Astrocyte (in vitro differentiated cells and primary cell): ENCODE results near the gene KIAA1614. TPM values are rescaled to one million over a fixed set of nuclear protein-coding genes. Genes with fewer than 3 reads are reported as not detected.

Experiments
- DNase-seq: peaks from one replicate; pipeline ENCODE4 v3.0.0-alpha.2; 2010; ENCODE audit warnings: low read depth
- FAIRE-seq: peaks from 2 replicates; lab custom pipeline; 2011; peaks lifted over from hg19 to GRCh38; lab: Jason Lieb, UNC
- H2AFZ ChIP-seq: 2 replicates; pipeline ENCODE4 v1.6.0; 2012; ENCODE audit warnings: low read depth, low read length, inconsistent platforms
- H3K27ac ChIP-seq: 2 replicates; pipeline ENCODE4 v1.5.1; 2011; ENCODE audit warnings: low read depth, low read length, inconsistent platforms
- H3K27me3 ChIP-seq: 2 replicates; pipeline ENCODE4 v1.6.0; 2011; ENCODE audit warnings: low read length, inconsistent platforms; ENCODE audit not compliant: insufficient read depth
- H3K36me3 ChIP-seq: 2 replicates; pipeline ENCODE4 v1.5.1; 2011; ENCODE audit warnings: low read length, inconsistent platforms; ENCODE audit not compliant: insufficient read depth
- H3K4me1 ChIP-seq: 2 replicates; pipeline ENCODE4 v1.5.1; 2011; ENCODE audit warnings: low read length, inconsistent platforms; ENCODE audit not compliant: insufficient read depth
- H3K4me2 ChIP-seq: 2 replicates; pipeline ENCODE4 v1.6.0; 2012; ENCODE audit warnings: low read length, inconsistent platforms
- H3K4me3 ChIP-seq: 2 replicates; pipeline ENCODE4 v1.5.1; 2011; ENCODE audit warnings: low read depth, mild to moderate bottlenecking, low read length, inconsistent platforms; ENCODE audit not compliant: insufficient read depth
- H3K79me2 ChIP-seq: 2 replicates; pipeline ENCODE4 v1.6.0; 2012; ENCODE audit warnings: mild to moderate bottlenecking, low read length, inconsistent platforms; ENCODE audit not compliant: insufficient read depth
- H3K9ac ChIP-seq: 2 replicates; pipeline ENCODE4 v1.6.0; 2012; ENCODE audit warnings: mild to moderate bottlenecking, low read length, inconsistent platforms
- H3K9me3 ChIP-seq: 2 replicates; pipeline ENCODE4 v1.5.1; 2012; ENCODE audit warnings: low read depth, mild to moderate bottlenecking, low read length, inconsistent platforms; ENCODE audit not compliant: insufficient read depth
- H4K20me1 ChIP-seq: 2 replicates; pipeline ENCODE4 v1.6.0; 2012; ENCODE audit warnings: low read length, inconsistent platforms; ENCODE audit not compliant: insufficient read depth
- H3K27ac Mint-ChIP-seq: one replicate; pipeline ENCODE4 v1.8.0; 2021; ENCODE audit warnings: mild to moderate bottlenecking, mixed read lengths; ENCODE audit not compliant: unreplicated experiment
- H3K27me3 Mint-ChIP-seq: one replicate; pipeline ENCODE4 v1.8.0; 2021; ENCODE audit warnings: low read depth, mixed read lengths; ENCODE audit not compliant: unreplicated experiment
- H3K36me3 Mint-ChIP-seq: one replicate; pipeline ENCODE4 v1.8.0; 2021; ENCODE audit warnings: low read depth, mixed read lengths; ENCODE audit not compliant: unreplicated experiment
- H3K4me1 Mint-ChIP-seq: one replicate; pipeline ENCODE4 v1.8.0; 2021; ENCODE audit warnings: low read depth, mixed read lengths; ENCODE audit not compliant: unreplicated experiment
- H3K4me3 Mint-ChIP-seq: one replicate; pipeline ENCODE4 v1.8.0; 2021; ENCODE audit warnings: mild to moderate bottlenecking, moderate library complexity, mixed read lengths; ENCODE audit not compliant: unreplicated experiment
- H3K9me3 Mint-ChIP-seq: one replicate; pipeline ENCODE4 v1.8.0; 2021; ENCODE audit warnings: mild to moderate bottlenecking, mixed read lengths; ENCODE audit not compliant: unreplicated experiment
- CTCF ChIP-seq: IDR thresholded peaks from 2 replicates; pipeline ENCODE4 v1.5.1; 2011; ENCODE audit warnings: low read depth, mild to moderate bottlenecking, inconsistent platforms, low read length, moderate library complexity; ENCODE audit not compliant: insufficient read depth
- EZH2 ChIP-seq: IDR thresholded peaks from 2 replicates; pipeline ENCODE4 v1.6.1; 2012; ENCODE audit warnings: mild to moderate bottlenecking, low read length, inconsistent platforms; ENCODE audit not compliant: insufficient read depth
- total RNA-seq: library from RNA; stranded (reverse); gene quantifications from 2 replicates; pipeline ENCODE4 v1.2.1, GENCODE V29; 2021

Gene KIAA1614
- total RNA-seq, 1 donor from 2014 or later: 0.84 TPM

- Histone ChIP-seq H4K20me1 (peaks cover 4% of the 10 kb centered on the region), H3K9me3 (no peaks in the 10 kb centered on the region), H3K79me2 (no peaks in the 10 kb centered on the region), H3K4me1 (peaks cover 3% of the 10 kb centered on the region), H3K27ac (no peak overlapping the region), H3K27me3 (no peaks in the 10 kb centered on the region), H3K4me3 (no peak overlapping the region), H3K4me2 (no peak overlapping the region), H3K9ac (no peak overlapping the region), H2AFZ (no peak overlapping the region), H3K36me3 (no peaks in the 10 kb centered on the region)
- Mint-ChIP-seq H3K27ac (no peak overlapping the region), H3K36me3 (no peaks in the 10 kb centered on the region), H3K4me3 (no peak overlapping the region), H3K9me3 (no peaks in the 10 kb centered on the region), H3K4me1 (peaks cover 5% of the 10 kb centered on the region), H3K27me3 (no peaks in the 10 kb centered on the region)
- no peak for DNase-seq
- TF ChIP-seq CTCF (no peak), EZH2 (no peak)
- no peak for FAIRE-seq
Measured at GRCh38 chr1:180886338-180886737, 26.4 kb upstream of the KIAA1614 start.

- Histone ChIP-seq H3K4me1 (no peaks in the 10 kb centered on the region), H3K79me2 (no peaks in the 10 kb centered on the region), H3K9ac (no peak overlapping the region), H3K27me3 (no peaks in the 10 kb centered on the region), H2AFZ (no peak overlapping the region), H3K4me2 (no peak overlapping the region), H3K27ac (no peak overlapping the region), H3K4me3 (no peak overlapping the region), H3K9me3 (no peaks in the 10 kb centered on the region), H4K20me1 (no peaks in the 10 kb centered on the region), H3K36me3 (no peaks in the 10 kb centered on the region)
- no peak overlapping the region for H3K27ac Mint-ChIP-seq
- H3K4me1 Mint-ChIP-seq: no peaks in the 10 kb centered on the region
- DNase-seq (no peak), FAIRE-seq (no peak)
- no peak overlapping the region for H3K4me3 Mint-ChIP-seq
- TF ChIP-seq EZH2 (no peak), CTCF (no peak)
- H3K36me3 Mint-ChIP-seq: no peaks in the 10 kb centered on the region
- H3K9me3 Mint-ChIP-seq: no peaks in the 10 kb centered on the region
- no peaks in the 10 kb centered on the region for H3K27me3 Mint-ChIP-seq
Measured at GRCh38 chr1:180887841-180888240, 24.9 kb upstream of the KIAA1614 start.

- Mint-ChIP-seq H3K4me1 (no peaks in the 10 kb centered on the region), H3K36me3 (no peaks in the 10 kb centered on the region), H3K9me3 (no peaks in the 10 kb centered on the region), H3K27me3 (no peaks in the 10 kb centered on the region), H3K27ac (no peak overlapping the region), H3K4me3 (no peak overlapping the region)
- no peak overlapping the region for H3K4me2 ChIP-seq
- DNase-seq: no peak
- no peaks in the 10 kb centered on the region for H3K4me1 ChIP-seq
- no peak overlapping the region for H2AFZ ChIP-seq
- TF ChIP-seq EZH2 (no peak), CTCF (no peak)
- no peak overlapping the region for H3K4me3 ChIP-seq
- H3K36me3 ChIP-seq: no peaks in the 10 kb centered on the region
- H3K27me3 ChIP-seq: no peaks in the 10 kb centered on the region
- H3K27ac ChIP-seq: no peak overlapping the region
- peak; percentile 17 for FAIRE-seq
- H3K9me3 ChIP-seq: no peaks in the 10 kb centered on the region
- H3K79me2 ChIP-seq: no peaks in the 10 kb centered on the region
- no peaks in the 10 kb centered on the region for H4K20me1 ChIP-seq
- H3K9ac ChIP-seq: no peak overlapping the region
Measured at GRCh38 chr1:180888870-180889269, 23.8 kb upstream of the KIAA1614 start.
